ENCODE measurements around the gene RPP25L.
"Not testable (repeated sequence)": the region's sequence is repeated elsewhere in the genome, so short reads cannot be mapped to it uniquely, and the experiment has no call there.

Gene RPP25L

GRCh38 chr9:34611811-34612787, at the start of gene RPP25L:
Gene RPP25L (minus strand): TSS chr9:34612097. CDS start chr9:34611296, 801 bp downstream.
- peak; percentile 82 for DNase-seq (ENCODE audit: low spot score)

GRCh38 chr9:34659592-34660253, 47.8 kb upstream of the RPP25L start:
- no peak for DNase-seq (ENCODE audit: low spot score)

GRCh38 chr9:34658461-34658860, 46.6 kb upstream of the RPP25L start:
- no peak for DNase-seq (ENCODE audit: low spot score)

GRCh38 chr9:34656992-34657391, 45.1 kb upstream of the RPP25L start:
- no peak for DNase-seq (ENCODE audit: low spot score)

GRCh38 chr9:34655394-34655793, 43.5 kb upstream of the RPP25L start:
- no peak for DNase-seq (ENCODE audit: low spot score)

GRCh38 chr9:34654323-34655051, 42.6 kb upstream of the RPP25L start:
- DNase-seq (ENCODE audit: low spot score) = no peak

- DNase-seq (ENCODE audit: low spot score) = no peak
These were observed 41.5 kb upstream of the RPP25L start for GRCh38 chr9:34653151-34654072.

GRCh38 chr9:34652602-34653000, 40.7 kb upstream of the RPP25L start:
- no peak for DNase-seq (ENCODE audit: low spot score)

- peak; percentile 84 for DNase-seq (ENCODE audit: low spot score)
These were observed 40.1 kb upstream of the RPP25L start, which contains the start of gene IL11RA for GRCh38 chr9:34651876-34652601. Gene IL11RA (plus strand): TSS chr9:34652185. CDS start chr9:34655218, 3,033 bp downstream.

- no peak for DNase-seq (ENCODE audit: low spot score)
These were observed 39.4 kb upstream of the RPP25L start for GRCh38 chr9:34651321-34651720.

GRCh38 chr9:34650816-34651215, 38.9 kb upstream of the RPP25L start:
- DNase-seq (ENCODE audit: low spot score) = no peak

- no peak for DNase-seq (ENCODE audit: low spot score)
These were observed 36.8 kb upstream of the RPP25L start for GRCh38 chr9:34648673-34649072.

- DNase-seq (ENCODE audit: low spot score) = no peak
These were observed 35.8 kb upstream of the RPP25L start for GRCh38 chr9:34647651-34648050.

- DNase-seq (ENCODE audit: low spot score) = no peak
These were observed 35.1 kb upstream of the RPP25L start for GRCh38 chr9:34647084-34647403.

GRCh38 chr9:34646211-34647083, 34.5 kb upstream of the RPP25L start, which contains the start of gene GALT:
Gene GALT (plus strand): TSS chr9:34646675. CDS start chr9:34646705, 30 bp downstream.
- peak; percentile 84 for DNase-seq (ENCODE audit: low spot score)

GRCh38 chr9:34644766-34645314, 32.9 kb upstream of the RPP25L start:
- DNase-seq (ENCODE audit: low spot score) = no peak

- no peak for DNase-seq (ENCODE audit: low spot score)
These were observed 30.8 kb upstream of the RPP25L start for GRCh38 chr9:34642679-34643078.

GRCh38 chr9:34639322-34639721, 27.4 kb upstream of the RPP25L start:
- DNase-seq (ENCODE audit: low spot score) = not testable (repeated sequence)

GRCh38 chr9:34638138-34638445, 26.2 kb upstream of the RPP25L start:
- no peak for DNase-seq (ENCODE audit: low spot score)
